Measurements from ENCODE around the gene SPINT1.
A peak's percentile ranks its signal among the peaks of the same experiment; 100 is the strongest.
"Not testable (repeated sequence)": the region's sequence is repeated elsewhere in the genome, so short reads cannot be mapped to it uniquely, and the experiment has no call there.

SPINT1 gene

DNA sequence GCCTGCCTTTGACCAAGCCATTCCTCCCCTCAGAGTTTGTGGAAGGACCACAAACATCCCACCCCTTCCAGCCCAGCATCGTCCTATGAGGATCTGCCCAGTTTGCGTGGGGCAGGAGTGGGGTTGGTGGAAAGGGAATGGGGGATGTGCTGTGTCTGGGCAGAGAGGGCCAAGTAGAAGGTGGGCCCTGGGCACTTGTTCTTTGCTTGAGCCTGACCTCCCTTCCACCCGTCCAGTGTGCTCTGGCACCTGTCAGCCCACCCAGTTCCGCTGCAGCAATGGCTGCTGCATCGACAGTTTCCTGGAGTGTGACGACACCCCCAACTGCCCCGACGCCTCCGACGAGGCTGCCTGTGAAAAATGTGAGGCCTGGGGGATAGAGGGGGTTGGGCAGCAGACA, 10.3 kb downstream of the SPINT1 start:
- TF ChIP-seq, protein P1, sequence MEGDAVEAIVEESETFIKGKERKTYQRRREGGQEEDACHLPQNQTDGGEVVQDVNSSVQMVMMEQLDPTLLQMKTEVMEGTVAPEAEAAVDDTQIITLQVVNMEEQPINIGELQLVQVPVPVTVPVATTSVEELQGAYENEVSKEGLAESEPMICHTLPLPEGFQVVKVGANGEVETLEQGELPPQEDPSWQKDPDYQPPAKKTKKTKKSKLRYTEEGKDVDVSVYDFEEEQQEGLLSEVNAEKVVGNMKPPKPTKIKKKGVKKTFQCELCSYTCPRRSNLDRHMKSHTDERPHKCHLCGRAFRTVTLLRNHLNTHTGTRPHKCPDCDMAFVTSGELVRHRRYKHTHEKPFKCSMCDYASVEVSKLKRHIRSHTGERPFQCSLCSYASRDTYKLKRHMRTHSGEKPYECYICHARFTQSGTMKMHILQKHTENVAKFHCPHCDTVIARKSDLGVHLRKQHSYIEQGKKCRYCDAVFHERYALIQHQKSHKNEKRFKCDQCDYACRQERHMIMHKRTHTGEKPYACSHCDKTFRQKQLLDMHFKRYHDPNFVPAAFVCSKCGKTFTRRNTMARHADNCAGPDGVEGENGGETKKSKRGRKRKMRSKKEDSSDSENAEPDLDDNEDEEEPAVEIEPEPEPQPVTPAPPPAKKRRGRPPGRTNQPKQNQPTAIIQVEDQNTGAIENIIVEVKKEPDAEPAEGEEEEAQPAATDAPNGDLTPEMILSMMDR (conservative IDR thresholded peaks at IDR 0.05): no peak

DNA sequence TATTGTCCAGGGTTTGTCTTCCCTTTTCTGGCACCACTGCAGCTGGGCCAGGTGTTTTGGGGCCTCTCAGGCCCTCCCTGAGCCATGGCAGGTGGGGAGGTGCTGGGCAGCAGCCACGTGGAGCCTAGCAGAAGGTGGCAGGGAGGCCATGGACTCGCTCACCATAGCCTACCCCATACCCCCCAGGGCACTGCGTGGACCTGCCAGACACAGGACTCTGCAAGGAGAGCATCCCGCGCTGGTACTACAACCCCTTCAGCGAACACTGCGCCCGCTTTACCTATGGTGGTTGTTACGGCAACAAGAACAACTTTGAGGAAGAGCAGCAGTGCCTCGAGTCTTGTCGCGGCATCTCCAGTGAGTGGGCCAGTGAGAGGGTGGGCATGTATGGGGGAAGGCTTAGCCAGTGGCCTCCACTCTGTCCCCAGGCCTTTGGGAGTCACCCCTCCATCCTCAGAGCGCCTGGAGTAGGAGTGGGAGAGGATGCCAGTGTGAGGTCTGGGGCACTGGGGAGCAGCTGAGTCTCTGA, 11.9 kb downstream of the SPINT1 start:
- TF ChIP-seq, protein P1 (conservative IDR thresholded peaks at IDR 0.05): no peak
- peak overlapping the region; percentile 92 for H3K27ac ChIP-seq

More for the DNA sequence above, 10.3 kb downstream of the SPINT1 start:
- peak overlapping the region; percentile 92 for H3K27ac ChIP-seq

DNA sequence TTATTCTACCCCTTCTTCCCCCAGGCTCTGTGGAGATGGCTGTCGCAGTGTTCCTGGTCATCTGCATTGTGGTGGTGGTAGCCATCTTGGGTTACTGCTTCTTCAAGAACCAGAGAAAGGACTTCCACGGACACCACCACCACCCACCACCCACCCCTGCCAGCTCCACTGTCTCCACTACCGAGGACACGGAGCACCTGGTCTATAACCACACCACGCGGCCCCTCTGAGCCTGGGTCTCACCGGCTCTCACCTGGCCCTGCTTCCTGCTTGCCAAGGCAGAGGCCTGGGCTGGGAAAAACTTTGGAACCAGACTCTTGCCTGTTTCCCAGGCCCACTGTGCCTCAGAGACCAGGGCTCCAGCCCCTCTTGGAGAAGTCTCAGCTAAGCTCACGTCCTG, 12.9 kb downstream of the SPINT1 start:
- peak overlapping the region; percentile 92 for H3K27ac ChIP-seq
- TF ChIP-seq, protein P1 (conservative IDR thresholded peaks at IDR 0.05): no peak

DNA sequence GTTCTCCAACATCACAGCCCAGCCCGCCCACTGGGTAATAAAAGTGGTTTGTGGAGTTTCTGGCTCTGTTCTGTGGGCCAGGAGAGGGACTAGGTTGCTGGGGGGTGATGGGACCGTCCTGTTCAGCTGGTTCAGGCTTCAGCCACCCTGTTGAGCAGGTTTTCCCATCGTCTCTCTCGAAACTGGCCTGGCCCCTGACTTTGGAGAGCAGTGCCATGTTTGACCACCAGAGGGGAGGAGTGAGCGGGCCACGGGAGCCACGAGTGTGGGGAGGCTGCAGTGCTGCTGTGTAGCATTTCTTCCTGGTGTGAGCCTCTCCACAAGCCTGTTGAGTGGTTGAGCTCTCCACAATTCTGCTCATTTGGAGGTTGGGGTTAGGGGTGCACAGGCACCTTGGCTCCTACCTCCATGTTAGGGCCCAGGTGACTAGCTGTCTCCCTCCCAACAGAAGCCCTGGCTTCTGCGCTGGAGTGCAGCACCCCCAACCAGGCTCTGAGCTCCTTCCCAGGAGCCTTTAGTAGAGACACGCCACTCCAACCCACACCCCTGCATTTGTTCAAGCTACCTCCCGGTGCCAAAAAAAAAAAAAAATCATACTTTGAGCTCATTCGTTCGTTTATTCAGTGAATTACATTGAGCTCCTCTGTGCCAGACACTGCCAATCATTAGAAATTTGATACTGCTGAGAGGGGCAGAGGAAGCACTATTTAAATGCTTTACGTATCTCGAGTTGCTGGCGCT, 13.9 kb downstream of the SPINT1 start:
- H3K27ac ChIP-seq: peak overlapping the region; percentile 92
- TF ChIP-seq, protein P1 (conservative IDR thresholded peaks at IDR 0.05): peak; percentile 97

DNA sequence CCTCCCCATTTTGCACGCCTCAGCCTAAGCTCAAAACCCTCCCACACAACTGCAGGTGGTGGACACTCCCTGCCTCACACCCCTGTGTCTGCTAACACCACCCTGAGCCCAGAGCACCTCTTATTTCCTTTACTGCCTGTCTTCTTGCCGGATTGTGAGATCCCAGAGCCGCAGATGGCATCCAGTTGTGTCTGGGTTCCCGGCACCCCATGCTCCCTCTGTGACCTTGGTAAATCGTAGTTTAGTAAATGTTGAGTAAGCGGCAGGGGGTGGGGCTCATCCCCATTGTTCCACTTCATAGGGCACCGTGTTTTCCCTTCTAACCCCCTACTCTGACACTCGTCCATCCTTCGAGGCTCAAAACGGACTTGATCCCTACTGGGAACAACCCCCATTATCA, 14.9 kb downstream of the SPINT1 start:
- TF ChIP-seq, protein P1 (conservative IDR thresholded peaks at IDR 0.05): no peak
- H3K27ac ChIP-seq: no peak overlapping the region

DNA sequence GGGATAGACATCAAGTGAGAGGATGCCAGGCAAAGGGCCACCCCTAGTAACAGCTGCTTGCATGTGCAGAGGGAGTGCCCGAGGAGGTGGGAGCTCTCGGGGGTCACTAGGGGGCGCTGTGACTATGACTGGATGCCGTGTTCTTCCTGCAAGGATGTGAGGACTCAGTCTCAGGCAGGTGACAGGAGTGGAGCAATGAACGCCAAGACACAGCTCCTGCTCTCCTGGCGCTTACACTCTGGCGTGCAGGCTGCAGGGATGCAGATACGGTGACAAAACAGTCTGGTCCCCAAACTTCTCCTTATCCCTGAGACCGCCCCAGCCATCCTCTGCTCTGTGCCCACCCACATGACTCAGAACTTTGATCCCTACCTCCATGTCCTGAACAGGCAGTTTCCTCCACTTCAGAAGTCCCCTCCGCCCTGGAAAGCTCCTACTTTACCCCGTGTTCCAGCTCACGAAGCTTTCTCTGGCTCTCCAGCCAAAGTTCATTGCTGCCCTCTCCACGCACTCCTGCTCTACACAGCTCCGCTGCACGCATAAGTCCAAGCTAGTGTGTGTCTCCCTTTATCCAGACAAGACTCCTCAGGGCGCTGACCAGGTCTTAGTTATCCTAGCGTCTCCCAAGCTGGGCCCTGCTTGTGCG, 15.5 kb downstream of the SPINT1 start:
- TF ChIP-seq, protein P1 (conservative IDR thresholded peaks at IDR 0.05): peak; percentile 81
- no peak overlapping the region for H3K27ac ChIP-seq

DNA sequence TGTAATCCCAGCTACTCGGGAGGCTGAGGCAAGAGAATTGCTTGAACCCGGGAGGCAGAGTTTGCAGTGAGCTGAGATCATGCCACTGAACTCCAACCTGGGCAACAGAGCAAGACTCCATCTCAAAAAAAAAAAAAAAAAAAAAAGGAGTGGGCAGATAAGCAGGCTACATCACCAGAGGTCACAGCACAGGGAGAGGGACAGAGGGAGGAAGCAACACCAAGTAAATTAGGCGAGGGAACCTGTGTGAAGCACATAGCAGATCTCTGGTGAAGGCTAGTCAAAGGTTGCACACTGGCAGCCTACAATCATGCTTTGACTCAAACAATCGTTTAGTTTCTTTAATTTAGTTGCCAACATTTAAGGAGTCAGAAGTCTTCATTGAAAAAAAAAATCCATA, 17.3 kb downstream of the SPINT1 start:
- not testable (repeated sequence) for H3K27ac ChIP-seq

Data from VCaP (cell line).